HepG2 (cell line): Measurements from ENCODE around the gene PLSCR5. TPM values are rescaled to one million over a fixed set of nuclear protein-coding genes. Genes with fewer than 3 reads are reported as not detected.

Experiments used
- BRCA1 ChIP-seq: sonication (generic); formaldehyde crosslinking; IDR thresholded peaks from 2 replicates; pipeline ENCODE4 v1.4.0; 2020; ENCODE audit warnings: missing genetic modification reagents
- CCDC6 ChIP-seq: sonication (generic); formaldehyde crosslinking; IDR thresholded peaks from 2 replicates; pipeline ENCODE4 v1.8.1; 2022; ENCODE audit warnings: mild to moderate bottlenecking, missing genetic modification reagents, moderate library complexity
- ETV5 ChIP-seq: IDR thresholded peaks from 2 replicates; pipeline ENCODE4 v1.6.1; 2018; ENCODE audit warnings: missing biosample characterization, missing genetic modification reagents, inconsistent platforms, borderline replicate concordance
- HNF4A ChIP-seq: sonication (generic); formaldehyde crosslinking; IDR thresholded peaks from 2 replicates; pipeline ENCODE4 v1.4.0; 2020; ENCODE audit warnings: missing genetic modification reagents
- NR2F6 ChIP-seq, 2 experiments: IDR thresholded peaks; 2 replicates each; pipeline ENCODE4 v1.6.1; 2016; ENCODE audit warnings: antibody characterized with exemption in 1 of 2, mild to moderate bottlenecking in 1 of 2
- SALL1 ChIP-seq: sonication (generic); formaldehyde crosslinking; IDR thresholded peaks from 2 replicates; pipeline ENCODE4 v1.8.0; 2022; ENCODE audit warnings: mild to moderate bottlenecking, missing genetic modification reagents
- SMAD3 ChIP-seq: sonication (generic); formaldehyde crosslinking; IDR thresholded peaks from 2 replicates; pipeline ENCODE4 v1.4.0; 2020; ENCODE audit warnings: missing genetic modification reagents
- SOX5 ChIP-seq: IDR thresholded peaks from 2 replicates; pipeline ENCODE4 v1.6.1; 2016; ENCODE audit warnings: borderline replicate concordance
- ZFAT ChIP-seq: sonication (generic); formaldehyde crosslinking; conservative IDR thresholded peaks from 2 replicates; pipeline ENCODE4 v1.8.1; 2023; ENCODE audit warnings: missing genetic modification reagents, inconsistent platforms
- ZNF121 ChIP-seq: sonication (generic); formaldehyde crosslinking; IDR thresholded peaks from 2 replicates; pipeline ENCODE4 v1.5.0; 2020; ENCODE audit warnings: mild to moderate bottlenecking, missing genetic modification reagents
- ZNF292 ChIP-seq: sonication (generic); formaldehyde crosslinking; IDR thresholded peaks from 2 replicates; pipeline ENCODE4 v1.8.1; 2022; ENCODE audit warnings: mild to moderate bottlenecking, low read depth, missing genetic modification reagents, borderline replicate concordance
- ZNF598 ChIP-seq: sonication (generic); formaldehyde crosslinking; IDR thresholded peaks from 2 replicates; pipeline ENCODE4 v1.5.1; 2020; ENCODE audit warnings: mild to moderate bottlenecking, missing genetic modification reagents, borderline replicate concordance
- ZNF614 ChIP-seq: IDR thresholded peaks from 2 replicates; pipeline ENCODE4 v1.6.1; 2018; ENCODE audit warnings: missing biosample characterization, missing genetic modification reagents, inconsistent platforms, borderline replicate concordance
- ZNF644 ChIP-seq: IDR thresholded peaks from 2 replicates; pipeline ENCODE4 v1.6.1; 2016; ENCODE audit warnings: low read depth
- polyA plus RNA-seq, 8 experiments: library from polyadenylated mRNA; depleted of rRNA in 3 of 8; stranded (reverse) in 7 of 8; unstranded in 1 of 8; fragments of >200 nt; fragmentation: Illumina TruSeq in 4 of 8; extraction: Trizol in 4 of 8; gene quantifications; 2 replicates each; pipeline versions ENCODE4 v1.2.1 to v1.2.3, GENCODE V29; 2011 to 2016; ENCODE audit warnings: low read depth in 4 of 8, missing spikeins in 1 of 8, mixed read lengths in 1 of 8; ENCODE audit not compliant: insufficient read depth in 1 of 8
- total RNA-seq, 5 experiments: library from RNA; depleted of rRNA; stranded (reverse); fragments of >200 nt; fragmentation: Illumina TruSeq; extraction: Trizol; gene quantifications; 2 replicates each; pipeline ENCODE4 v1.2.3, GENCODE V29; 2016; ENCODE audit warnings: low read depth in 1 of 5
- TF ChIP-seq, protein P1 (sequence below), 2 experiments: IDR thresholded peaks; 2 replicates each; pipeline ENCODE4 v1.6.1; 2011 to 2012; ENCODE audit warnings: low read length in 2 of 2, borderline replicate concordance in 1 of 2, low read depth in 1 of 2, mild to moderate bottlenecking in 1 of 2, moderate library complexity in 1 of 2
- TF ChIP-seq, protein P2 (sequence below): IDR thresholded peaks from 2 replicates; pipeline ENCODE4 v1.6.1; 2016; ENCODE audit warnings: mild to moderate bottlenecking
- TF ChIP-seq, protein P3 (sequence below): IDR thresholded peaks from 2 replicates; pipeline ENCODE4 v1.6.1; 2016; ENCODE audit warnings: low read depth, missing genetic modification reagents, missing compliant biosample characterization

The PLSCR5 gene
- total and polyA plus RNA-seq, 2 of the 13 experiments (the other 11 are each of a cell fraction or from before 2014, with no cell fraction given), result 0.50 TPM; not detected in 1

DNA sequence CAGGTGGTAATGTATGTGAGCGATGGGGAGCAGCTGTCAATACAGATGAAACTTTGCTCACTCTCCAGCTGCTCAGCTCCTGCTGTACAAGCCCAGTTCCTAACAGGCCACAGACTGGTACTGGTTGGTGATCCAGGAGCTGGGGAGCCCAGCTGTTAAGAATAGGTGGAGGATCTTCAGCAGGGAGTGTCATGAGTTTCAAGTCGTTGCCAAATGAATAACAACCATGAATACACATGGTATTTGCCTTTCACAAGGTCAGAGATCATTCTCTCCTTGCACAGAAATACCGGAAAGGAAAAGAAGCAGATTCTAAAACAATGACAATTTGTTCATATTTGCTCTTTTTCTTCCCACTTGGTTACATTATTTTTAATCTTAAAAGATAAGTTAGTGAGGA, 65.8 kb downstream of the PLSCR5 start (continued):
- TF ChIP-seq, protein P1, sequence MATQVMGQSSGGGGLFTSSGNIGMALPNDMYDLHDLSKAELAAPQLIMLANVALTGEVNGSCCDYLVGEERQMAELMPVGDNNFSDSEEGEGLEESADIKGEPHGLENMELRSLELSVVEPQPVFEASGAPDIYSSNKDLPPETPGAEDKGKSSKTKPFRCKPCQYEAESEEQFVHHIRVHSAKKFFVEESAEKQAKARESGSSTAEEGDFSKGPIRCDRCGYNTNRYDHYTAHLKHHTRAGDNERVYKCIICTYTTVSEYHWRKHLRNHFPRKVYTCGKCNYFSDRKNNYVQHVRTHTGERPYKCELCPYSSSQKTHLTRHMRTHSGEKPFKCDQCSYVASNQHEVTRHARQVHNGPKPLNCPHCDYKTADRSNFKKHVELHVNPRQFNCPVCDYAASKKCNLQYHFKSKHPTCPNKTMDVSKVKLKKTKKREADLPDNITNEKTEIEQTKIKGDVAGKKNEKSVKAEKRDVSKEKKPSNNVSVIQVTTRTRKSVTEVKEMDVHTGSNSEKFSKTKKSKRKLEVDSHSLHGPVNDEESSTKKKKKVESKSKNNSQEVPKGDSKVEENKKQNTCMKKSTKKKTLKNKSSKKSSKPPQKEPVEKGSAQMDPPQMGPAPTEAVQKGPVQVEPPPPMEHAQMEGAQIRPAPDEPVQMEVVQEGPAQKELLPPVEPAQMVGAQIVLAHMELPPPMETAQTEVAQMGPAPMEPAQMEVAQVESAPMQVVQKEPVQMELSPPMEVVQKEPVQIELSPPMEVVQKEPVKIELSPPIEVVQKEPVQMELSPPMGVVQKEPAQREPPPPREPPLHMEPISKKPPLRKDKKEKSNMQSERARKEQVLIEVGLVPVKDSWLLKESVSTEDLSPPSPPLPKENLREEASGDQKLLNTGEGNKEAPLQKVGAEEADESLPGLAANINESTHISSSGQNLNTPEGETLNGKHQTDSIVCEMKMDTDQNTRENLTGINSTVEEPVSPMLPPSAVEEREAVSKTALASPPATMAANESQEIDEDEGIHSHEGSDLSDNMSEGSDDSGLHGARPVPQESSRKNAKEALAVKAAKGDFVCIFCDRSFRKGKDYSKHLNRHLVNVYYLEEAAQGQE (IDR thresholded peaks at IDR 0.05; ENCODE audit: borderline replicate concordance in 1 of 2, low read depth in 1 of 2, low read length in 2 of 2), result no peak
- TF ChIP-seq, protein P2, sequence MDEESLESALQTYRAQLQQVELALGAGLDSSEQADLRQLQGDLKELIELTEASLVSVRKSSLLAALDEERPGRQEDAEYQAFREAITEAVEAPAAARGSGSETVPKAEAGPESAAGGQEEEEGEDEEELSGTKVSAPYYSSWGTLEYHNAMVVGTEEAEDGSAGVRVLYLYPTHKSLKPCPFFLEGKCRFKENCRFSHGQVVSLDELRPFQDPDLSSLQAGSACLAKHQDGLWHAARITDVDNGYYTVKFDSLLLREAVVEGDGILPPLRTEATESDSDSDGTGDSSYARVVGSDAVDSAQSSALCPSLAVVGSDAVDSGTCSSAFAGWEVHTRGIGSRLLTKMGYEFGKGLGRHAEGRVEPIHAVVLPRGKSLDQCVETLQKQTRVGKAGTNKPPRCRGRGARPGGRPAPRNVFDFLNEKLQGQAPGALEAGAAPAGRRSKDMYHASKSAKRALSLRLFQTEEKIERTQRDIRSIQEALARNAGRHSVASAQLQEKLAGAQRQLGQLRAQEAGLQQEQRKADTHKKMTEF, result peak; percentile 25; the same call in 1 of the 2 replicates
- TF ChIP-seq ZNF614 (no peak), ZNF292 (CRISPR knock-in tag) (0 out of 2 replicates have a peak, but pooled peaks have one; percentile 46), CCDC6 (CRISPR knock-in tag) (no peak), ETV5 (peak; percentile 9; the same call in 1 of the 2 replicates), NR2F6 (IDR thresholded peaks at IDR 0.05) (peak; percentile 41), NR2F6 (CRISPR knock-in tag; IDR thresholded peaks at IDR 0.05) (peak; percentile 66), SALL1 (CRISPR knock-in tag) (peak; percentile 29; the same call in 1 of the 2 replicates), ZNF644 (0 out of 2 replicates have a peak, but pooled peaks have one; percentile 9), ZFAT (CRISPR knock-in tag) (no peak), ZNF121 (CRISPR knock-in tag) (0 out of 2 replicates have a peak, but pooled peaks have one; percentile 12), HNF4A (CRISPR knock-in tag) (peak; percentile 57), BRCA1 (CRISPR knock-in tag) (no peak), SMAD3 (no peak), ZNF598 (CRISPR knock-in tag) (no peak), SOX5 (CRISPR knock-in tag) (peak; percentile 70; the same call in 1 of the 2 replicates)
- TF ChIP-seq, protein P3, sequence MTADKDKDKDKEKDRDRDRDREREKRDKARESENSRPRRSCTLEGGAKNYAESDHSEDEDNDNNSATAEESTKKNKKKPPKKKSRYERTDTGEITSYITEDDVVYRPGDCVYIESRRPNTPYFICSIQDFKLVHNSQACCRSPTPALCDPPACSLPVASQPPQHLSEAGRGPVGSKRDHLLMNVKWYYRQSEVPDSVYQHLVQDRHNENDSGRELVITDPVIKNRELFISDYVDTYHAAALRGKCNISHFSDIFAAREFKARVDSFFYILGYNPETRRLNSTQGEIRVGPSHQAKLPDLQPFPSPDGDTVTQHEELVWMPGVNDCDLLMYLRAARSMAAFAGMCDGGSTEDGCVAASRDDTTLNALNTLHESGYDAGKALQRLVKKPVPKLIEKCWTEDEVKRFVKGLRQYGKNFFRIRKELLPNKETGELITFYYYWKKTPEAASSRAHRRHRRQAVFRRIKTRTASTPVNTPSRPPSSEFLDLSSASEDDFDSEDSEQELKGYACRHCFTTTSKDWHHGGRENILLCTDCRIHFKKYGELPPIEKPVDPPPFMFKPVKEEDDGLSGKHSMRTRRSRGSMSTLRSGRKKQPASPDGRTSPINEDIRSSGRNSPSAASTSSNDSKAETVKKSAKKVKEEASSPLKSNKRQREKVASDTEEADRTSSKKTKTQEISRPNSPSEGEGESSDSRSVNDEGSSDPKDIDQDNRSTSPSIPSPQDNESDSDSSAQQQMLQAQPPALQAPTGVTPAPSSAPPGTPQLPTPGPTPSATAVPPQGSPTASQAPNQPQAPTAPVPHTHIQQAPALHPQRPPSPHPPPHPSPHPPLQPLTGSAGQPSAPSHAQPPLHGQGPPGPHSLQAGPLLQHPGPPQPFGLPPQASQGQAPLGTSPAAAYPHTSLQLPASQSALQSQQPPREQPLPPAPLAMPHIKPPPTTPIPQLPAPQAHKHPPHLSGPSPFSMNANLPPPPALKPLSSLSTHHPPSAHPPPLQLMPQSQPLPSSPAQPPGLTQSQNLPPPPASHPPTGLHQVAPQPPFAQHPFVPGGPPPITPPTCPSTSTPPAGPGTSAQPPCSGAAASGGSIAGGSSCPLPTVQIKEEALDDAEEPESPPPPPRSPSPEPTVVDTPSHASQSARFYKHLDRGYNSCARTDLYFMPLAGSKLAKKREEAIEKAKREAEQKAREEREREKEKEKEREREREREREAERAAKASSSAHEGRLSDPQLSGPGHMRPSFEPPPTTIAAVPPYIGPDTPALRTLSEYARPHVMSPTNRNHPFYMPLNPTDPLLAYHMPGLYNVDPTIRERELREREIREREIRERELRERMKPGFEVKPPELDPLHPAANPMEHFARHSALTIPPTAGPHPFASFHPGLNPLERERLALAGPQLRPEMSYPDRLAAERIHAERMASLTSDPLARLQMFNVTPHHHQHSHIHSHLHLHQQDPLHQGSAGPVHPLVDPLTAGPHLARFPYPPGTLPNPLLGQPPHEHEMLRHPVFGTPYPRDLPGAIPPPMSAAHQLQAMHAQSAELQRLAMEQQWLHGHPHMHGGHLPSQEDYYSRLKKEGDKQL, result no peak
